Parietal lobe (tissue), 1 donor: ENCODE measurements around the gene SORL1. TPM values are rescaled to one million over a fixed set of nuclear protein-coding genes. Genes with fewer than 3 reads are reported as not detected.

Experiments
- total RNA-seq: library from RNA; depleted of rRNA; stranded (reverse); fragments of >200 nt; gene quantifications from one replicate; pipeline ENCODE4 v1.2.3, GENCODE V29; 2014

SORL1 gene, protein sequence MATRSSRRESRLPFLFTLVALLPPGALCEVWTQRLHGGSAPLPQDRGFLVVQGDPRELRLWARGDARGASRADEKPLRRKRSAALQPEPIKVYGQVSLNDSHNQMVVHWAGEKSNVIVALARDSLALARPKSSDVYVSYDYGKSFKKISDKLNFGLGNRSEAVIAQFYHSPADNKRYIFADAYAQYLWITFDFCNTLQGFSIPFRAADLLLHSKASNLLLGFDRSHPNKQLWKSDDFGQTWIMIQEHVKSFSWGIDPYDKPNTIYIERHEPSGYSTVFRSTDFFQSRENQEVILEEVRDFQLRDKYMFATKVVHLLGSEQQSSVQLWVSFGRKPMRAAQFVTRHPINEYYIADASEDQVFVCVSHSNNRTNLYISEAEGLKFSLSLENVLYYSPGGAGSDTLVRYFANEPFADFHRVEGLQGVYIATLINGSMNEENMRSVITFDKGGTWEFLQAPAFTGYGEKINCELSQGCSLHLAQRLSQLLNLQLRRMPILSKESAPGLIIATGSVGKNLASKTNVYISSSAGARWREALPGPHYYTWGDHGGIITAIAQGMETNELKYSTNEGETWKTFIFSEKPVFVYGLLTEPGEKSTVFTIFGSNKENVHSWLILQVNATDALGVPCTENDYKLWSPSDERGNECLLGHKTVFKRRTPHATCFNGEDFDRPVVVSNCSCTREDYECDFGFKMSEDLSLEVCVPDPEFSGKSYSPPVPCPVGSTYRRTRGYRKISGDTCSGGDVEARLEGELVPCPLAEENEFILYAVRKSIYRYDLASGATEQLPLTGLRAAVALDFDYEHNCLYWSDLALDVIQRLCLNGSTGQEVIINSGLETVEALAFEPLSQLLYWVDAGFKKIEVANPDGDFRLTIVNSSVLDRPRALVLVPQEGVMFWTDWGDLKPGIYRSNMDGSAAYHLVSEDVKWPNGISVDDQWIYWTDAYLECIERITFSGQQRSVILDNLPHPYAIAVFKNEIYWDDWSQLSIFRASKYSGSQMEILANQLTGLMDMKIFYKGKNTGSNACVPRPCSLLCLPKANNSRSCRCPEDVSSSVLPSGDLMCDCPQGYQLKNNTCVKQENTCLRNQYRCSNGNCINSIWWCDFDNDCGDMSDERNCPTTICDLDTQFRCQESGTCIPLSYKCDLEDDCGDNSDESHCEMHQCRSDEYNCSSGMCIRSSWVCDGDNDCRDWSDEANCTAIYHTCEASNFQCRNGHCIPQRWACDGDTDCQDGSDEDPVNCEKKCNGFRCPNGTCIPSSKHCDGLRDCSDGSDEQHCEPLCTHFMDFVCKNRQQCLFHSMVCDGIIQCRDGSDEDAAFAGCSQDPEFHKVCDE (N-terminal part only)
- total RNA-seq: 116 TPM

DNA sequence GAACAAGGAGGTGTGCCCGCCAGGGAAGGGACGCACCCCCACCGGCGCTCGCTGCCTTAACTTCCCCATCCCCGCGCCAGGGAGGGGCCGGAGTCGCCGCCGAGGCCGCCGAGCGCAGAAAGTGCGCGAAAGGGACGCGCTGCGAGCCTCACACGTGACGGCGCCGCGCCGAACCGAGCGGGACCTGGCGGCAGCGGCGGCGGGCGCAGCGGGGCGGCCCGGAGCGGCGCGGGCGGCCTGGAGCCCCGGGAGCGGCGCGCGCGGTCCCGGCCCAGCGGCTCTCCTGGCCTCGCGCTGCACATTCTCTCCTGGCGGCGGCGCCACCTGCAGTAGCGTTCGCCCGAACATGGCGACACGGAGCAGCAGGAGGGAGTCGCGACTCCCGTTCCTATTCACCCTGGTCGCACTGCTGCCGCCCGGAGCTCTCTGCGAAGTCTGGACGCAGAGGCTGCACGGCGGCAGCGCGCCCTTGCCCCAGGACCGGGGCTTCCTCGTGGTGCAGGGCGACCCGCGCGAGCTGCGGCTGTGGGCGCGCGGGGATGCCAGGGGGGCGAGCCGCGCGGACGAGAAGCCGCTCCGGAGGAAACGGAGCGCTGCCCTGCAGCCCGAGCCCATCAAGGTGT is at the start of gene SORL1:
SORL1 (plus strand) TSS at position 329 of the 623 bp plus-strand sequence; CDS start at position 347, 18 bp downstream.

DNA sequence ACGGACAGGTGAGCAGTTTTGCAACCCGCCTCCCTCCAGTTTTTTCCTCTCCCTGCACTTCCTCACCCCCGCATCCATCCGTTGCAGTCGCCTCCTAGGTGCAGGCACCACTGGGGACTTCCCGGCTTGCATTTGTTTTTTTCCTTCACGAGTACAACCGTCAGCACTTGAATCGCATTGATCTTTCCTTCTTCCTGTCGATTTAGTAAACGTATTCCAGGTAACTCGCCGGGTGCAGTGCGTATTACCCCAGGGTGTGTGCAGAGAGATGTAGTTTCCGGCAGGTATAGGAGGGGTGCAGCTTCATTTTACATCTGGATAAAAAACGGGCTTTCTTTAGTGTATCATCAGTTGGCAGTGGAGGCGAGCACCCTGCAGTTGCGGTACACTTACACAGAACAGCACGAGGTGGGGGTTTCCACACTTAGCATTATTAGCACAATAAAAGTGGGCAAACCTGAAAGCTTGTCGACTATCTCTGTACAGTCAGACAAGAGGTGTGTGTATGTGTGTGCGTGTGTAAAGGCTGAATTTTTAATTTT is 566 bp downstream of the SORL1 start, which contains the start of gene SORL1-AS1:
SORL1-AS1 (minus strand) TSS at position 359 of the 542 bp plus-strand sequence.

Other genes starting within 250 kb of the SORL1 start
- 183 TPM for gene SC5D, start 159.5 kb upstream of the SORL1 start, total RNA-seq